K562 (cell line): ENCODE data around the gene PAX8. TPM values are rescaled to one million over a fixed set of nuclear protein-coding genes. Genes with fewer than 3 reads are reported as not detected.

ENCODE experiments used
- CBX2 ChIP-seq: fragments of 200-600 bp; sonication (generic); IDR thresholded peaks from one replicate; pipeline ENCODE4 v1.6.1; 2012; ENCODE audit warnings: mild to moderate bottlenecking, low read length, inconsistent platforms; ENCODE audit not compliant: insufficient read depth, poor library complexity, severe bottlenecking
- CEBPB ChIP-seq: fragments of 450-650 bp; IDR thresholded peaks from 2 replicates; pipeline ENCODE4 v1.6.1; 2016; ENCODE audit warnings: missing genetic modification characterization, missing compliant biosample characterization
- CSDE1 ChIP-seq, 2 experiments: fragments of 450-650 bp; IDR thresholded peaks; 2 replicates each; pipeline ENCODE4 v1.6.1; 2016; ENCODE audit warnings: mild to moderate bottlenecking in 1 of 2
- FOXA3 ChIP-seq, 2 experiments: fragments of 450-650 bp in 1 of 2; sonication (generic) in 1 of 2; formaldehyde crosslinking; IDR thresholded peaks in 1 of 2; conservative IDR thresholded peaks in 1 of 2; 2 replicates each; pipeline versions ENCODE4 v1.4.0 to v1.8.0; 2020 to 2022; ENCODE audit warnings: mild to moderate bottlenecking in 2 of 2, missing genetic modification reagents in 1 of 2
- HEY1 ChIP-seq: fragments of 250-450 bp; sonication (Bioruptor Pico); IDR thresholded peaks from 2 replicates; pipeline ENCODE4 v1.5.0; 2020; ENCODE audit warnings: mild to moderate bottlenecking, moderate library complexity, borderline replicate concordance
- NR2C2 ChIP-seq, 2 experiments: fragments of 200-800 bp in 1 of 2; sonication (Bioruptor generic) in 1 of 2; sonication (generic) in 1 of 2; formaldehyde crosslinking in 1 of 2; IDR thresholded peaks; 2 replicates each; pipeline versions ENCODE4 v1.6.1 to v1.8.0; 2016 to 2022; ENCODE audit warnings: mild to moderate bottlenecking in 1 of 2, missing compliant biosample characterization in 1 of 2, missing genetic modification characterization in 1 of 2, missing genetic modification reagents in 1 of 2
- PCBP1 ChIP-seq: fragments of 200-400 bp; formaldehyde crosslinking; IDR thresholded peaks from 2 replicates; pipeline ENCODE4 v1.6.1; 2018; ENCODE audit warnings: mild to moderate bottlenecking, low read depth, low read length; ENCODE audit not compliant: poor library complexity, severe bottlenecking
- PHF8 ChIP-seq: fragments of 200-600 bp; sonication (generic); IDR thresholded peaks from 2 replicates; pipeline ENCODE4 v1.6.1; 2012; ENCODE audit warnings: mixed run types, mild to moderate bottlenecking, inconsistent platforms, low read length, moderate library complexity, borderline replicate concordance
- RFX1 ChIP-seq: fragments of 450-650 bp; IDR thresholded peaks from 2 replicates; pipeline ENCODE4 v1.6.1; 2016; ENCODE audit warnings: mild to moderate bottlenecking, moderate library complexity
- SAFB2 ChIP-seq: fragments of 200-400 bp; formaldehyde crosslinking; IDR thresholded peaks from 2 replicates; pipeline ENCODE4 v1.6.1; 2018; ENCODE audit warnings: borderline replicate concordance, low read length, low read depth, moderate library complexity; ENCODE audit not compliant: severe bottlenecking
- SOX6 ChIP-seq: fragments of 450-650 bp; IDR thresholded peaks from 2 replicates; pipeline ENCODE4 v1.6.1; 2014; ENCODE audit warnings: mild to moderate bottlenecking
- ZNF217 ChIP-seq: sonication (generic); formaldehyde crosslinking; IDR thresholded peaks from 2 replicates; pipeline ENCODE4 v1.8.0; 2022; ENCODE audit warnings: mild to moderate bottlenecking, missing genetic modification reagents
- ZNF41 ChIP-seq: fragments of 250-450 bp; sonication (Bioruptor Pico); conservative IDR thresholded peaks from 2 replicates; pipeline ENCODE4 v1.4.0; 2020; ENCODE audit warnings: mild to moderate bottlenecking
- ZNF764 ChIP-seq: fragments of 250-450 bp; sonication (Bioruptor Pico); IDR thresholded peaks from 2 replicates; pipeline ENCODE4 v1.4.0; 2020; ENCODE audit warnings: low read depth, mild to moderate bottlenecking, moderate library complexity
- ZNF830 ChIP-seq: fragments of 250-450 bp; sonication (Bioruptor Pico); IDR thresholded peaks from 2 replicates; pipeline ENCODE4 v1.5.0; 2021; ENCODE audit warnings: mild to moderate bottlenecking
- polyA plus RNA-seq, 8 experiments: library from polyadenylated mRNA; depleted of rRNA in 4 of 8; stranded (reverse) in 5 of 8; unstranded in 3 of 8; fragments of >200 nt; fragmentation: Nextera tagmentation in 2 of 8; fragmentation: Illumina TruSeq in 1 of 8; extraction: Ambion mirVana in 2 of 8; extraction: Trizol in 1 of 8; gene quantifications; 2 replicates each; pipeline versions ENCODE4 v1.2.1 to v1.2.3, GENCODE V29; 2011 to 2014; ENCODE audit warnings: inconsistent platforms in 1 of 8, missing spikeins in 1 of 8
- total RNA-seq, 7 experiments: library from RNA; depleted of rRNA in 6 of 7; stranded (reverse); fragments of >200 nt in 6 of 7; fragmentation: Illumina TruSeq in 2 of 7; extraction: Trizol in 2 of 7; gene quantifications; 2 replicates each; pipeline versions ENCODE4 v1.2.1 to v1.2.3, GENCODE V29; 2011 to 2021; ENCODE audit warnings: low replicate concordance in 1 of 7
- TF ChIP-seq, protein P1 (sequence below): fragments of 200-600 bp; sonication (generic); IDR thresholded peaks from one replicate; pipeline ENCODE4 v1.6.1; 2012; ENCODE audit warnings: mild to moderate bottlenecking, low read depth, low read length, inconsistent platforms

The PAX8 gene
- total and polyA plus RNA-seq, 9 of the 15 experiments (the other 6 are each of a cell fraction or from before 2014, with no cell fraction given): 0.13 to 2.1 (median 0.51) TPM

DNA sequence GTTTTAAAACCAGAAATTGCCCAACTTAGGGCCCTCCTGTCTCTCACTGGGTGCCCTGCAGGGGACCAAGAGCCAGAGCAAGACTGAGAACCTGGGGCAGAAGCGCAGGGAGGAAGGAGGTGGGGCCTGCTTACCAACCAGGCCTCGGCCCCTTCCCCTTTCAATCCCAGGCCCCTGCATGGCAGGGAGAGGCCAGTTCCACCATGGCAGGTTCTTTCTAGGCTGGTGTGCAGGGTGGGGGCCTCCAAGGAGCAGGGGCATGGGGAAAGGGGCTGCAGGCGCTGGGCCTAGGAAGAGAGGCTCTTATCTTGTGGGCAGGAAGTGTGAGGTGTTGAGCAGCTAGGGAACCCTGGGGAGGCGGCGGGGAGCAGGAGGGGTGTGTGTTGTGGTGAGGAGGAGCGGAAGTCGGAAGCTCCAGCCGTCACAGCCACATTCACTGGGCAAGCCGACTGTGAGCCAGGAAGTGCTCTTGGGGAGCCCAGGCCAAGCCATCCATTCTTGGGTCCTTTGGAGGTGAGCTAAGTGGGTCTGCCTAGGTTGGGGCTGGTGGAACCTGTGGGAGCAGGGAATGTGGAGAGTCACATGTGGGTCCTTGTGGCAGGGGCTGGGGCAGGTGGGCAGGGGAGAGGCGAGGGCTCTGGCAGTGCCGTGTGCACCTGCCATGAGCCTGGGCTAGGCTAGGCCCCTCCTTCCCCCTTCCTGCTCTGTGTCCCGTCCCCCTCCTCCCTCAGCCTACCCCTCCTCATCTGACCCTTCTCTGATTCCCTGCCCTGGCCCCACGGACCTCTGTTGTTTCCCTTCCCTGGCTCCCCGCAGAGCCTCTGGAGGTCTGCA, 105.0 kb downstream of the PAX8 start, which contains the start of gene PSD4 (continued):
- TF ChIP-seq, protein P1, sequence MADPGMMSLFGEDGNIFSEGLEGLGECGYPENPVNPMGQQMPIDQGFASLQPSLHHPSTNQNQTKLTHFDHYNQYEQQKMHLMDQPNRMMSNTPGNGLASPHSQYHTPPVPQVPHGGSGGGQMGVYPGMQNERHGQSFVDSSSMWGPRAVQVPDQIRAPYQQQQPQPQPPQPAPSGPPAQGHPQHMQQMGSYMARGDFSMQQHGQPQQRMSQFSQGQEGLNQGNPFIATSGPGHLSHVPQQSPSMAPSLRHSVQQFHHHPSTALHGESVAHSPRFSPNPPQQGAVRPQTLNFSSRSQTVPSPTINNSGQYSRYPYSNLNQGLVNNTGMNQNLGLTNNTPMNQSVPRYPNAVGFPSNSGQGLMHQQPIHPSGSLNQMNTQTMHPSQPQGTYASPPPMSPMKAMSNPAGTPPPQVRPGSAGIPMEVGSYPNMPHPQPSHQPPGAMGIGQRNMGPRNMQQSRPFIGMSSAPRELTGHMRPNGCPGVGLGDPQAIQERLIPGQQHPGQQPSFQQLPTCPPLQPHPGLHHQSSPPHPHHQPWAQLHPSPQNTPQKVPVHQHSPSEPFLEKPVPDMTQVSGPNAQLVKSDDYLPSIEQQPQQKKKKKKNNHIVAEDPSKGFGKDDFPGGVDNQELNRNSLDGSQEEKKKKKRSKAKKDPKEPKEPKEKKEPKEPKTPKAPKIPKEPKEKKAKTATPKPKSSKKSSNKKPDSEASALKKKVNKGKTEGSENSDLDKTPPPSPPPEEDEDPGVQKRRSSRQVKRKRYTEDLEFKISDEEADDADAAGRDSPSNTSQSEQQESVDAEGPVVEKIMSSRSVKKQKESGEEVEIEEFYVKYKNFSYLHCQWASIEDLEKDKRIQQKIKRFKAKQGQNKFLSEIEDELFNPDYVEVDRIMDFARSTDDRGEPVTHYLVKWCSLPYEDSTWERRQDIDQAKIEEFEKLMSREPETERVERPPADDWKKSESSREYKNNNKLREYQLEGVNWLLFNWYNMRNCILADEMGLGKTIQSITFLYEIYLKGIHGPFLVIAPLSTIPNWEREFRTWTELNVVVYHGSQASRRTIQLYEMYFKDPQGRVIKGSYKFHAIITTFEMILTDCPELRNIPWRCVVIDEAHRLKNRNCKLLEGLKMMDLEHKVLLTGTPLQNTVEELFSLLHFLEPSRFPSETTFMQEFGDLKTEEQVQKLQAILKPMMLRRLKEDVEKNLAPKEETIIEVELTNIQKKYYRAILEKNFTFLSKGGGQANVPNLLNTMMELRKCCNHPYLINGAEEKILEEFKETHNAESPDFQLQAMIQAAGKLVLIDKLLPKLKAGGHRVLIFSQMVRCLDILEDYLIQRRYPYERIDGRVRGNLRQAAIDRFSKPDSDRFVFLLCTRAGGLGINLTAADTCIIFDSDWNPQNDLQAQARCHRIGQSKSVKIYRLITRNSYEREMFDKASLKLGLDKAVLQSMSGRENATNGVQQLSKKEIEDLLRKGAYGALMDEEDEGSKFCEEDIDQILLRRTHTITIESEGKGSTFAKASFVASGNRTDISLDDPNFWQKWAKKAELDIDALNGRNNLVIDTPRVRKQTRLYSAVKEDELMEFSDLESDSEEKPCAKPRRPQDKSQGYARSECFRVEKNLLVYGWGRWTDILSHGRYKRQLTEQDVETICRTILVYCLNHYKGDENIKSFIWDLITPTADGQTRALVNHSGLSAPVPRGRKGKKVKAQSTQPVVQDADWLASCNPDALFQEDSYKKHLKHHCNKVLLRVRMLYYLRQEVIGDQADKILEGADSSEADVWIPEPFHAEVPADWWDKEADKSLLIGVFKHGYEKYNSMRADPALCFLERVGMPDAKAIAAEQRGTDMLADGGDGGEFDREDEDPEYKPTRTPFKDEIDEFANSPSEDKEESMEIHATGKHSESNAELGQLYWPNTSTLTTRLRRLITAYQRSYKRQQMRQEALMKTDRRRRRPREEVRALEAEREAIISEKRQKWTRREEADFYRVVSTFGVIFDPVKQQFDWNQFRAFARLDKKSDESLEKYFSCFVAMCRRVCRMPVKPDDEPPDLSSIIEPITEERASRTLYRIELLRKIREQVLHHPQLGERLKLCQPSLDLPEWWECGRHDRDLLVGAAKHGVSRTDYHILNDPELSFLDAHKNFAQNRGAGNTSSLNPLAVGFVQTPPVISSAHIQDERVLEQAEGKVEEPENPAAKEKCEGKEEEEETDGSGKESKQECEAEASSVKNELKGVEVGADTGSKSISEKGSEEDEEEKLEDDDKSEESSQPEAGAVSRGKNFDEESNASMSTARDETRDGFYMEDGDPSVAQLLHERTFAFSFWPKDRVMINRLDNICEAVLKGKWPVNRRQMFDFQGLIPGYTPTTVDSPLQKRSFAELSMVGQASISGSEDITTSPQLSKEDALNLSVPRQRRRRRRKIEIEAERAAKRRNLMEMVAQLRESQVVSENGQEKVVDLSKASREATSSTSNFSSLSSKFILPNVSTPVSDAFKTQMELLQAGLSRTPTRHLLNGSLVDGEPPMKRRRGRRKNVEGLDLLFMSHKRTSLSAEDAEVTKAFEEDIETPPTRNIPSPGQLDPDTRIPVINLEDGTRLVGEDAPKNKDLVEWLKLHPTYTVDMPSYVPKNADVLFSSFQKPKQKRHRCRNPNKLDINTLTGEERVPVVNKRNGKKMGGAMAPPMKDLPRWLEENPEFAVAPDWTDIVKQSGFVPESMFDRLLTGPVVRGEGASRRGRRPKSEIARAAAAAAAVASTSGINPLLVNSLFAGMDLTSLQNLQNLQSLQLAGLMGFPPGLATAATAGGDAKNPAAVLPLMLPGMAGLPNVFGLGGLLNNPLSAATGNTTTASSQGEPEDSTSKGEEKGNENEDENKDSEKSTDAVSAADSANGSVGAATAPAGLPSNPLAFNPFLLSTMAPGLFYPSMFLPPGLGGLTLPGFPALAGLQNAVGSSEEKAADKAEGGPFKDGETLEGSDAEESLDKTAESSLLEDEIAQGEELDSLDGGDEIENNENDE: no peak
- no peak for TF ChIP-seq FOXA3 (CRISPR knock-in tag; conservative IDR thresholded peaks at IDR 0.05 in 1 of 2, IDR thresholded peaks at IDR 0.05 in 1 of 2)
- TF ChIP-seq RFX1: no peak
- no peak for TF ChIP-seq PCBP1
- no peak for TF ChIP-seq SAFB2
- TF ChIP-seq CBX2: no peak
- no peak for TF ChIP-seq ZNF41 (CRISPR knock-in tag)
- TF ChIP-seq HEY1 (CRISPR knock-in tag): no peak
- TF ChIP-seq PHF8: peak; percentile 78; the same call in 1 of the 2 replicates
- no peak for TF ChIP-seq ZNF764 (CRISPR knock-in tag)
- no peak for TF ChIP-seq ZNF217
- no peak for TF ChIP-seq ZNF830 (CRISPR knock-in tag)
- TF ChIP-seq SOX6: no peak
- no peak for TF ChIP-seq CSDE1 (IDR thresholded peaks at IDR 0.05)
- TF ChIP-seq CEBPB (tag): 0 out of 2 replicates have a peak, but pooled peaks have one; percentile 18
- no peak for TF ChIP-seq NR2C2 (CRISPR knock-in tag; IDR thresholded peaks at IDR 0.05)
- peak; percentile 58; the same call in 1 of the 2 replicates for TF ChIP-seq NR2C2 (tag; IDR thresholded peaks at IDR 0.05)
